HG02763 (cell line): ENCODE measurements around the gene CANX.
A peak's percentile ranks its signal among the peaks of the same experiment; 100 is the strongest.
"Not testable (repeated sequence)": the region's sequence is repeated elsewhere in the genome, so short reads cannot be mapped to it uniquely, and the experiment has no call there.

ENCODE experiments used
- ATAC-seq: cut with Tn5 transposase; IDR thresholded peaks from one replicate; pipeline ENCODE4 v1.9.1; 2021; ENCODE audit warnings: mild to moderate bottlenecking, moderate library complexity; ENCODE audit not compliant: unreplicated experiment

Gene CANX

GRCh38 chr5:179698935-179699615 lies at the start of gene CANX:
Gene CANX (plus strand): TSS chr5:179698967. CDS start chr5:179705682, 6,715 bp downstream.
- ATAC-seq: peak; percentile 7

- not testable (repeated sequence) for ATAC-seq
These were observed 49.5 kb upstream of the CANX start for GRCh38 chr5:179649166-179649703.

GRCh38 chr5:179650245-179650644 lies 48.5 kb upstream of the CANX start:
- ATAC-seq: not testable (repeated sequence)

GRCh38 chr5:179653135-179653534 lies 45.6 kb upstream of the CANX start:
- not testable (repeated sequence) for ATAC-seq

- ATAC-seq: peak; percentile 79
These were observed 41.2 kb upstream of the CANX start for GRCh38 chr5:179657302-179658178.

- ATAC-seq: peak; percentile 59
These were observed 40.4 kb upstream of the CANX start for GRCh38 chr5:179658179-179658856.

GRCh38 chr5:179661647-179662046 lies 37.1 kb upstream of the CANX start:
- not testable (repeated sequence) for ATAC-seq

GRCh38 chr5:179668391-179668790 lies 30.4 kb upstream of the CANX start:
- ATAC-seq: no peak

- peak; percentile 88 for ATAC-seq
These were observed 20.3 kb upstream of the CANX start for GRCh38 chr5:179678223-179679013.

- ATAC-seq: peak; percentile 25
These were observed 19.6 kb upstream of the CANX start for GRCh38 chr5:179679014-179679674.

- no peak for ATAC-seq
These were observed 18.6 kb upstream of the CANX start for GRCh38 chr5:179680014-179680779.

- no peak for ATAC-seq
These were observed 17.9 kb upstream of the CANX start, which contains the start of gene CBY3 for GRCh38 chr5:179680780-179681401. Gene CBY3 (minus strand): TSS chr5:179681034. CDS start chr5:179680918, 116 bp downstream.

- not testable (repeated sequence) for ATAC-seq
These were observed 9.6 kb upstream of the CANX start for GRCh38 chr5:179689212-179689611.

- no peak for ATAC-seq
These were observed 4.2 kb upstream of the CANX start for GRCh38 chr5:179694561-179694960.

GRCh38 chr5:179696603-179697002 lies 2.2 kb upstream of the CANX start:
- ATAC-seq: no peak

GRCh38 chr5:179697108-179697507 lies 1.7 kb upstream of the CANX start:
- no peak for ATAC-seq

- not testable (repeated sequence) for ATAC-seq
These were observed 1.2 kb upstream of the CANX start for GRCh38 chr5:179697543-179697942.
